Measurements from ENCODE around the gene ITPRIP.

Gene ITPRIP

DNA sequence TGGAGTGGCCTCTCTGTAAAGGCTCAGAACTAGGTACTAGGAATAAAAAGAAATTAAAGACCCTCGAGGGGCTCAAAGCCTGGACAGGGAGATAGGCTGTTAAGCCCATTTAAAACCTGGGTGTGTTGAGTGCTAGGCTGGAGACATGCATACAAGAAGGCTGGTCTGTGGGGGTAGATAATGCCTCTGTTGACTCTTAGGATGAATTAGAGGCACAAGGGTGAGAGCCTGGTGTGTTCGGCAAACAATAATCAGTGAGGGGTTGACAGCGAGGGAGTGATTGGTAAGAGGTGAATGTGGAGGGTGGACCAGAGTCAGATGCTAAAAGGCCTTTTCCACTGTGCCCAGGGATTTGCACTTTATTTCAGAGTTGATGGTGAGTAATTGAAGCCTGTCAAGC, 56.6 kb downstream of the ITPRIP start:
- H3K4me3 Mint-ChIP-seq: no peak overlapping the region
- no peak overlapping the region for H3K27ac Mint-ChIP-seq
- DNase-seq (ENCODE audit: low spot score in 2 of 2) (no peak), ATAC-seq (ENCODE audit: low read depth) (no peak)
- H3K27me3 Mint-ChIP-seq: peaks cover 6% of the 10 kb centered on the region
- no peaks in the 10 kb centered on the region for H3K36me3 Mint-ChIP-seq
- H3K4me1 Mint-ChIP-seq: no peaks in the 10 kb centered on the region
- no peaks in the 10 kb centered on the region for H3K9me3 Mint-ChIP-seq

DNA sequence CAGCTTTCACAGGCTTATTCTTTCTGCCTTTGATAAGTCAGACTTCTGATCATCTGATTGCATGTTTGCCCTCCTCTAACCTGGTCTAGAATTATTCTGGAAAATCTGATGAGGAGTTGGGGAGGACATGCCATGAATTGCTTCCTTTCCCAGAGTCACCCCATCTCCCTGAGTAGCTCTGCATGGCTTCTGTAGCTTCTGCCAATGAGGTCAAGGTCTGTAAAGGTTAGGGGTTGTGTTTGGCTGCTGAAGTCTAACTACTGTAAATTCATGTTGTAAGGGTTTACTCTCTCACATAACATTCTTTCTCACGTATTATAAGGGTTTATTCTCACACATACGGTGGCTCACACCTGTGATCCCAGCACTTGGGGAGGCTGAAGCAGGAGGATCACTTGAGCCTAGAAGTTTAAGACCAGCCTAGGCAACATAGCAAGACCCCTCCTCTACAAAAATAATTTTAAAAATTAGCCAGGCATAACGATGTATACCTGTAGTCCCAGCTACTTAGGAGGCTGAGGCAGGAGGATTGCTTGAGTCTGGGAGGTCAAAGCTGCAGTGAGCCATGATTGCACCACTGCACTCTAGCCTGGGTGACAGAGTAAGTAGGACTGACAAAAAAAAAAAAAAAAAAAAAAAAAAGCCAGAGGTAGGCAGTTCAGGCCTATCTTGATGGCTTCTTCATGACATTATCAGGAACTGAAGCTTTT, 58.6 kb downstream of the ITPRIP start:
- DNase-seq (ENCODE audit: low spot score in 2 of 2) (no peak), ATAC-seq (ENCODE audit: low read depth) (no peak)
- Mint-ChIP-seq H3K4me3 (no peak overlapping the region), H3K27me3 (peaks cover 8% of the 10 kb centered on the region), H3K36me3 (no peaks in the 10 kb centered on the region), H3K9me3 (no peaks in the 10 kb centered on the region), H3K27ac (no peak overlapping the region), H3K4me1 (no peaks in the 10 kb centered on the region)

DNA sequence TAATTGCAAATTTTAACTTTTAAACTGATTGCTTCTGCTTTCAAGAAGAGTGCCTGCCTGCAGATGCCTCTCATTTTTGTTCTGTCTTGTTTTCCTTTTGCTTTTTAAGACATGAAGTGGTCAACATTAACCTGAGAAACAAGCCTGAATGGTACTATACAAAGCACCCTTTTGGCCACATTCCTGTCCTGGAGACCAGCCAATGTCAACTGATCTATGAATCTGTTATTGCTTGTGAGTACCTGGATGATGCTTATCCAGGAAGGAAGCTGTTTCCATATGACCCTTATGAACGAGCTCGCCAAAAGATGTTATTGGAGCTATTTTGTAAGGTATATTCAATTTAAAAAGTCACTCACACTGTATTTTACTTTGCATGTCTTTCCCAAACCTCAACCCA, 60.5 kb downstream of the ITPRIP start:
- ATAC-seq (ENCODE audit: low read depth): no peak
- H3K9me3 Mint-ChIP-seq: no peaks in the 10 kb centered on the region
- H3K27ac Mint-ChIP-seq: no peak overlapping the region
- no peaks in the 10 kb centered on the region for H3K36me3 Mint-ChIP-seq
- H3K4me3 Mint-ChIP-seq: no peak overlapping the region
- no peak for DNase-seq (ENCODE audit: low spot score in 2 of 2)
- H3K27me3 Mint-ChIP-seq: peaks cover 8% of the 10 kb centered on the region
- no peaks in the 10 kb centered on the region for H3K4me1 Mint-ChIP-seq

DNA sequence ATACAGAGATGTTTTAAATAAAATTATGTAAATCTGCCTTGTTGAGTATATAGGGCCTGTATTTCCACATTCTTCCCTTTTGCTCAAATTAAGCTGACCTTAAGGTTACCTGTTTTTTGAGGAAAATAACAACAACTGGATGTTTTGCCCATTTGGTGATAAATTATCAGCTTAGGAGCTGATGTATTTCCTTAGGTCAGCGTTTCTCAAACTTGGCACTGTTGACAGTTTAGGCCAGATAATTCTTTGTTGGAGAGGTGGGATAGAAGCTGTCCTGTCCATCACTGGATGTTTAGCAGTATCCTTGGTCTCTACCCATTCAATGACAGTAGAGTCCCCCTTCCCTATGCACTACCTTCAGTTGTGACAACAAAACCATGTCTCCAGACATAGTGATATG, 62.1 kb downstream of the ITPRIP start:
- no peaks in the 10 kb centered on the region for H3K9me3 Mint-ChIP-seq
- no peaks in the 10 kb centered on the region for H3K4me1 Mint-ChIP-seq
- DNase-seq (ENCODE audit: low spot score in 2 of 2) (no peak), ATAC-seq (ENCODE audit: low read depth) (no peak)
- H3K36me3 Mint-ChIP-seq: no peaks in the 10 kb centered on the region
- no peak overlapping the region for H3K4me3 Mint-ChIP-seq
- H3K27ac Mint-ChIP-seq: no peak overlapping the region
- peaks cover 6% of the 10 kb centered on the region for H3K27me3 Mint-ChIP-seq

DNA sequence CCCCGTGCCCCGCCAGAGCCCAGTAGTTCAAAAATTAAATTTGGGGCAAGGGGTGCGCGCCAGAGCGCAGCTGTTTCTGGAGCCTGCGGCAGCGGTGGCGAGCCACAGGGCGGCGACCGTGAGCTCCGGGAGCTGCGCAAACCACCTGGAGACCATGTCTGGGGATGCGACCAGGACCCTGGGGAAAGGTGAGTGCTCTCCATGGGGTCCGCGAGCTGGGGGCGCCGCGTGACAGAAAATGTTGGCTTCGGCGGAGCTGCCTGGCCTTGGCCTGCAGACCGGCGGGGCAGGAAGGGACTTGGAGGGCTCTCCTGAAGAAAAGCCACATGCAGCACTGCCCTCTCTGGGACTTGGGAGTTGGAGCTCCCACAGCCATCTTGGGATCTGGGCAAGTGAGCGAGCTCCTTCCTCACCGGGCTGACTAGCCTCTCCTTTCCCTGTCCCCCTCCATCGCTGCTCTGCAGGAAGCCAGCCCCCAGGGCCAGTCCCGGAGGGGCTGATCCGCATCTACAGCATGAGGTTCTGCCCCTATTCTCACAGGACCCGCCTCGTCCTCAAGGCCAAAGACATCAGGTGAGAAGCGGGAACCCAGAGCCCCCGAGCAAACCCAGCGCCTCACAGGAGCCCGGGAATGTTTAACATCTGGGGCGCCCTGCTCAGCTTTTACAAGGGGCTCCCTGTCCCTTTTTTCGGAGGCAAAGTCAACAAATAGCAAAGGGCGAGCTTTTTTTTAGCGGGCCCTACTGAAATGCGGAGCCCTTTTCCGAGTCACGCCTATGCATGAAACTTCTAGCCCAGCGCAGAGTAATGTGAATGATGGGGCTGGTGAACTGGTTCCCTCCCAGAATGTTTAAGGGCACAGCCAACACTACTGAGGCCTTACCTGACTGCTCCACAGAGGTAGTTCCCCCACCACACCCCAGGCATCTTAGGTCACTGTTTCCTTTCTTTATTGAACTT, 63.2 kb downstream of the ITPRIP start:
- peak; percentile 89 for ATAC-seq (ENCODE audit: low read depth)
- no peak overlapping the region for H3K27ac Mint-ChIP-seq
- no peaks in the 10 kb centered on the region for H3K36me3 Mint-ChIP-seq
- H3K27me3 Mint-ChIP-seq: peaks cover 6% of the 10 kb centered on the region
- no peak overlapping the region for H3K4me3 Mint-ChIP-seq
- no peaks in the 10 kb centered on the region for H3K4me1 Mint-ChIP-seq
- DNase-seq (ENCODE audit: low spot score in 2 of 2): peak; percentile 31 to 46
- H3K9me3 Mint-ChIP-seq: no peaks in the 10 kb centered on the region

DNA sequence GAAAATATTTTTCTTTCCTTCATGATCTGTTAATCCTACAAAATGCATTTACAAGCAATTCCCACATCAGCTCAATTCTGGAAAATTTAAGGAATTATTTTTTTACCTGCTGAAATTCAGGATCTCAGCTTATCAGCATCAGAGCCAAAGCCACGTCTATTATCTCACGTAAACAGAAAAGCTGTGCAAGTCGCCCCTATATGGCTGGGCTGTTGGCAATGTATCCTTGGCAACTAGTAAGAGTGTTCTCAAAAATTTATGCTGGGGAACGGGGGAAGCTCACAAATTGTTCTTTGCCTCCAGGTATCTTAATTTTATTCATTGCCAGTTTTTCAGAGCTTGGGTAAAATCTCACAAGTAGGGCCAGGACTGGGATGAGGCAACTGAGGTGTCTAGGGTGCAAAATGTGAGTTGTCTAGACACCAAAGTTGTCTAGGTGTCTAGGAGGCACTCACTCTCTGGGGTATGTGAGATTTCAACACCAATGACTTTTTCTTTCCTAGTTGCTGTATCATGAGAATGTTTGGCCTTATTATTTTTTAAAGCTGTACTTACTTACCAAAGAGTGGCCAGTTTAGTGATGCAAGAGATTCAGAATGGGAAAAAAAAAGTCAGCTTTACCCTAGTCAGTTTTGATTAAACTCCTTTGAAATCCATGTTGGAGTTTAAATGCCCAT, 64.2 kb downstream of the ITPRIP start:
- Mint-ChIP-seq H3K27ac (no peak overlapping the region), H3K27me3 (peaks cover 6% of the 10 kb centered on the region), H3K4me3 (no peak overlapping the region), H3K4me1 (no peaks in the 10 kb centered on the region), H3K9me3 (no peaks in the 10 kb centered on the region), H3K36me3 (no peaks in the 10 kb centered on the region)
- no peak for DNase-seq (ENCODE audit: low spot score in 2 of 2)
- ATAC-seq (ENCODE audit: low read depth): no peak

DNA sequence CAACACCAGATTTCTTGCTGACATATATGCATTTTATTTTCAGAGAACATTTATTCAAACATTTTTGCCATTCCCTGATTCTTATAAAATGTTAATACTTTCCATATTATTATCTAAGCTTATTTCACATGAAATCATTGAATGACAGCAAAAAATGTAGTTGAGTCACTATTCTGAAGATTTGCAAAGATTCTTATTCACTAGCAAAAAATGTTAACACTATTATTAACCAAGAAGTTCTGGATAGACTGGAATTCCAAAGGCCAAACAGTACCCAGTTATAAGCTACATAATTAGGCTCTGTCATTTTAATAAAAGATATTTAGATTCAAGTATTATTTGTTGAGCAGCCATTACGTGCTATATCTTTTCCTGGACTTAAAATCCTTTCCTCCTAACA, 65.0 kb downstream of the ITPRIP start:
- peaks cover under 1% of the 10 kb centered on the region for H3K4me1 Mint-ChIP-seq

DNA sequence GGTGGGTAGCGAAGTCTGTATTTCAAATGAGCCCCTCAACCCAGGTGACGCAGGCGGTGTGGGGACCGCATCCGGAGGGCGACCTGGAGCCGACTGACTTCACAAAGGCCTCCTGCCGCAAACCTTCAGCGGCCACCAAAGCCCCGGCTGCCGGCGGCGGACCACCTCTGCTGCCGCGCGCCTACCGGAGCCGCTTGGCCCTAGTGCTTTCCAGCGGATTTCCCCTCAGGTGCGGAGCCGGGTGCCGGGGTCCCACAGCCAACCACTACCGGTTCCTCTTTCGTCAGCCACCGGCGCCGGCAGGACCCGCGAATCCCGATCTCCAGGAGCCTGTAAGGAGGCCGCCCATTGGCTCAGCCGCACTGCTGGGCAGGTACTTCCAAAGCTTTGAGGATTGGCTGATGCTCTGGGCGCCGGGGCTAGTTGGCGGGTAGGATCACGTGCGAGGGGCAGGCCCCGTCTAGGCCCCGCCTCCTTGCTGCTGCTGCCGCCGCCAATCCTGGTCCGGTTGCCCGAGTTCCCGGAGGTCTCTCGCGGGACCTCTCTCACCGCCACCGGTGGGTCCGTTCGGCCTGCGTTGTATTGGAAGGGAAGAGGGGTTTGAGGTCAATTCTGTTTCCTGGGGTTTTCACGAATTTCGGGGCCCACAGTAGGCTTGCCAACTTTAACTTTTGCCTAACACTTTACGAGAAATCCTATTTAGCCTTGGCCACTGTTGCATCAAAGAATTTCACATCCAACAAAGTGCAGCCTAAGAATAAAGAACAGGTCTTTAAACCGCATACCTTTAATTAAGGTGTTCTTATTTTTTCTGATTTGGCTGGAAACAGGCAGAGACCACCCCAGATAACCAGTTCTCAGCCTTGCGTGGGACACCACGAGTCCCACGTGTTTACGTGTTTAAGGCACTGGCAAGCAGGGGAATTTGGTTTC, 69.3 kb downstream of the ITPRIP start, which contains the start of gene GSTO2:
TSS of gene GSTO2 (plus strand) at position 472 of the 933 bp plus-strand sequence. CDS start 5,732 bp downstream, outside the sequence.
- peaks cover 22% of the 10 kb centered on the region for H3K4me1 Mint-ChIP-seq
- DNase-seq (ENCODE audit: low spot score in 2 of 2): peak; percentile 90 to 96
- no peaks in the 10 kb centered on the region for H3K9me3 Mint-ChIP-seq
- H3K4me3 Mint-ChIP-seq: peak within 1 kb of the TSS; percentile 88
- H3K27me3 Mint-ChIP-seq: no peaks in the 10 kb centered on the region
- H3K36me3 Mint-ChIP-seq: peaks cover 12% of the 10 kb centered on the region
- H3K27ac Mint-ChIP-seq: peak within 1 kb of the TSS; percentile 98
- peak; percentile 90 for ATAC-seq (ENCODE audit: low read depth)

More for the DNA sequence above, 65.0 kb downstream of the ITPRIP start:
- Mint-ChIP-seq H3K27ac (no peak overlapping the region), H3K27me3 (peaks cover 6% of the 10 kb centered on the region), H3K4me3 (no peak overlapping the region), H3K36me3 (no peaks in the 10 kb centered on the region), H3K9me3 (no peaks in the 10 kb centered on the region)
- DNase-seq (ENCODE audit: low spot score in 2 of 2) (no peak), ATAC-seq (ENCODE audit: low read depth) (no peak)

DNA sequence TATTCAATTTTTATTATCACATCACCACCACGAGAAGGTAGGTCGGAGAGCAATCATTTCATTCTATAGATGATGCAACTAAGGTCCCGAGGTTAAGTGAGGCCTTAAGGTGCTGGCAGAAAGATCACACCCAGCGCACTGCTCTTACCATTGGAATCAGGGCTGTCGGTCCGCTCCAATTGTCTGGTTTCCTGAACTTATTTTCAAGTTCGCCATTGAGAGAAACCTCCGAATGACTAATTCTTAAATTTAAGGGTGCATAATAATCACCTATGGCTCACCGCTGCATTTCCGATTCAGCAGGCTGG, 69.9 kb downstream of the ITPRIP start:
- Mint-ChIP-seq H3K27me3 (no peaks in the 10 kb centered on the region), H3K9me3 (no peaks in the 10 kb centered on the region), H3K27ac (peak overlapping the region; percentile 98), H3K4me1 (peaks cover 22% of the 10 kb centered on the region), H3K36me3 (peaks cover 12% of the 10 kb centered on the region), H3K4me3 (peak overlapping the region; percentile 88)
- DNase-seq (ENCODE audit: low spot score in 2 of 2) (no peak), ATAC-seq (ENCODE audit: low read depth) (peak; percentile 0)

DNA sequence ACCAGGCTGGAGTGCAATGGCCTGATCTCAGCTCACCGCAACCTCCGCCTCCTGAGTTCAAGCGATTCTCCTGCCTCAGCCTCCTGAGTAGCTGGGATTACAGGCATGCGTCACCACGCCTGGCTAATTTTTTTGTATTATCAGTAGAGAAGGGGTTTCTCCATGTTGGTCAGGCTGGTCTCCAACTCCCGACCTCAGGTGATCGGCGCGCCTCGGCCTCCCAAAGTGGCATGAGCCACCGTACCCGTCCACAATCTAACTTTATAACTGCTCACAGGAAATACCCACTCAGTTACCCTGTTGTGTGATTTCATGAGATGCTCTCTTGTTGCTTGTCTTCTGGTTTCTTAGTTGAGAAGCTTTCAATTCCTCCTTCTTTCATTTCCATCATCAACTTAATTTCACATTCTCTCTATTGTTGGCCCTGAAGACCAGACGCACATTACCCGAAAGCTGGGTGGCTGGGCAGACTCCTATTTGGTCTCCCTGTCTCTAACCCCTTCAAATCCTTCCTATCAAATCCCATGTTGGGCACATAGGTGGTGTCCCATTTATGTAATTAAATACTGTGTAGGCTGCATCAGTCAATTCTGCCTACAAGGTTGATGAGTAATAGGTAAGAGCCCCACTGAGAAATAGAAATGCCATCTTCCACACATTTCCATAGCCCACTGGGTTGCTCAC, 70.4 kb downstream of the ITPRIP start:
- peaks cover 22% of the 10 kb centered on the region for H3K4me1 Mint-ChIP-seq
- no peak for DNase-seq (ENCODE audit: low spot score in 2 of 2)

DNA sequence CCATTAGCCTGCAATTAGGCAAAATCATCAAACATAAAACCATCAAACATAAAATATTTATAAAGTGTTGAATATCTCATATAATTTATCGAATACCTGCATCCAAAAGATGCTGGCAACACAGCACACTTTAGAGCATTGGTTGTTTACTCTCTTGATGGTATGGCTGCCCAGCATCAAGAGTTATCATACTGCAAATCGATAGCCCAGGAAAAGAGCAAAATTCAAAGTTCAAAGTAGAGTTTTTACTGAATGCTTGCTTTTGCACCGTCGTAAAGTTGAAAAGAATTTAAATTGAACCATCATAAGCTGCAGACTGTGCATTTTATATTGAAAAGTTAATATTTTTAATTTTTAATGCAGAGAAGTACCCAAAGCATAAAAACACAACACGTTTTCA, 73.5 kb downstream of the ITPRIP start:
- no peaks in the 10 kb centered on the region for H3K27me3 Mint-ChIP-seq
- H3K36me3 Mint-ChIP-seq: peaks cover 21% of the 10 kb centered on the region
- no peaks in the 10 kb centered on the region for H3K9me3 Mint-ChIP-seq
- H3K4me3 Mint-ChIP-seq: no peak overlapping the region
- DNase-seq (ENCODE audit: low spot score in 2 of 2) (no peak), ATAC-seq (ENCODE audit: low read depth) (no peak)
- peaks cover 31% of the 10 kb centered on the region for H3K4me1 Mint-ChIP-seq
- peak overlapping the region; percentile 3 for H3K27ac Mint-ChIP-seq

More for the DNA sequence above, 70.4 kb downstream of the ITPRIP start:
- peak overlapping the region; percentile 88 for H3K4me3 Mint-ChIP-seq
- no peaks in the 10 kb centered on the region for H3K9me3 Mint-ChIP-seq
- no peak for ATAC-seq (ENCODE audit: low read depth)
- peaks cover 12% of the 10 kb centered on the region for H3K36me3 Mint-ChIP-seq
- no peaks in the 10 kb centered on the region for H3K27me3 Mint-ChIP-seq
- H3K27ac Mint-ChIP-seq: peak overlapping the region; percentile 98

DNA sequence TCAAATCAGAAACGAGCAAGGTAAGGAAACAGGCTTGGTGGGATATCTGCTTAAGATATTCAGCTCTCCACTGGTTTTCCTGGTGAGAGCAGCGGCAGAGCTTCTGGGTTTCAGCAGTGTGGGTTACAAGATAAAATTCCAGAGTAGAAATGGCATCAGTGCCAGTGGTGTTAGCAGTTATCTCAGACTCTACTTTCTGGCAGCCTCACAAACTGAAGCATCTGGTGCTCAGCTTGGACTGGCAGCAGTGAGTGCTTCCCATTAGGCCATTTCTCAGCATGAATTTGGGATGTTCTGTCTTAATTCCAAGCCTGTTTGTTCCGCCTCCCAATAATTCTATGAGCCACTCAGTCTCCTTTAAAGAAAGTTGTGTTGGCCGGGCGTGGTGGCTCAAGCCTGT, 76.2 kb downstream of the ITPRIP start:
- H3K27me3 Mint-ChIP-seq: no peaks in the 10 kb centered on the region
- H3K36me3 Mint-ChIP-seq: peaks cover 30% of the 10 kb centered on the region
- ATAC-seq (ENCODE audit: low read depth) (no peak), DNase-seq (ENCODE audit: low spot score in 2 of 2) (no peak)
- no peak overlapping the region for H3K4me3 Mint-ChIP-seq
- no peaks in the 10 kb centered on the region for H3K9me3 Mint-ChIP-seq
- peaks cover 31% of the 10 kb centered on the region for H3K4me1 Mint-ChIP-seq
- no peak overlapping the region for H3K27ac Mint-ChIP-seq

DNA sequence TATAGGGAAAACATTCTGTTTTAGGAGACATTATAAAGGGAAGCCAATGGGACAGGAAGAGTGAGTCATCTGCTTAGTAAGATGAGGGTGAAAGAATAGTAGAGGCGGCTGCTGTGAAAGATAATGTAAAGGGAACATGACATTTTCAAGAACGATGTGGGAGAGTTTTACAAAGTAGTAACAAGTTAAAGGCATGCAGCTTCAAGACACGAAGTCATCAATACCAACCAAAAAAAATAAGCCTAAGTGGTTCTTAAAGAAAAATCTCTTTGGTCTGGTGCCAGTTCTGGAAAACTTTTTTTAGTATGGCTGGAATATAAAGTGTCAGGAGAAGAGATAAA, 77.5 kb downstream of the ITPRIP start:
- DNase-seq (ENCODE audit: low spot score in 2 of 2) (no peak), ATAC-seq (ENCODE audit: low read depth) (no peak)
- H3K27me3 Mint-ChIP-seq: no peaks in the 10 kb centered on the region
- peaks cover 32% of the 10 kb centered on the region for H3K4me1 Mint-ChIP-seq
- peak overlapping the region; percentile 75 for H3K27ac Mint-ChIP-seq
- no peaks in the 10 kb centered on the region for H3K9me3 Mint-ChIP-seq
- peaks cover 27% of the 10 kb centered on the region for H3K36me3 Mint-ChIP-seq
- no peak overlapping the region for H3K4me3 Mint-ChIP-seq

Measured in memory B cell (primary cell).